ENCODE measurements around the gene MAP3K12. TPM values are rescaled to one million over a fixed set of nuclear protein-coding genes. Genes with fewer than 3 reads are reported as not detected.

The MAP3K12 gene
- total and polyA plus RNA-seq, 2 of the 8 experiments (the other 6 are each of a cell fraction or from before 2014, with no cell fraction given): 23.4 to 42.7 TPM

DNA sequence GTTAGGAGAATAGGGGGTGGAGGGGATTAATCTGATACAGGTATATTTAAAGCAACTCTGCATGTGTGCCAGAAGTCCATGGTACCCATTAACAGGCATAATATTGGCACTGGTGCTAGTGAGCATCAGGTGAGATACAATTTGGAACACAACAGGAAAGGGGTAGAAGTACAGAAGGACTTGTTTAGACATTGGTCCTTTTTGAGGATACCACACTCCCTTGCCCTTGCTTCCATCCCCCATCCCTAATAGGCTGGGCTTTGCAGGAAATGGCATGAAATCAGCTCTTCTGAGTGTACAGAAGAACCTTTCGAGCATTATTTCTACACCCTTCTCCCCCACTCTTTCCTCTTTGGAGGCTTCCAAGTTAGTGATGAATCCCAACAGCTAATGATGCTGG is 31.0 kb downstream of the MAP3K12 start:
- Histone ChIP-seq H4K5ac (ENCODE audit: insufficient read length, low read depth, low read length) (no peak overlapping the region), H3K18ac (ENCODE audit: extremely low read depth, low read length) (no peak overlapping the region), H3K79me2 (ENCODE audit: control insufficient read depth in 1 of 2, insufficient read depth in 2 of 2, low read length in 2 of 2) (peaks cover 0 to 60% of the 10 kb centered on the region in 2 experiments; a peak in 2 of 4 replicates), H2BK120ac (replicated peaks; ENCODE audit: low read depth, low read length) (no peak overlapping the region), H3K27me3 (replicated peaks in 1 of 4; ENCODE audit: control insufficient read depth in 3 of 4, extremely low read depth in 1 of 4, insufficient read depth in 3 of 4, low read length in 3 of 4) (no peaks in the 10 kb centered on the region), H3K79me1 (ENCODE audit: low read depth, low read length) (peaks cover 4% of the 10 kb centered on the region), H2BK12ac (ENCODE audit: low read depth, low read length) (no peak overlapping the region), H4K20me1 (replicated peaks in 1 of 2; ENCODE audit: control insufficient read depth in 1 of 2, insufficient read depth in 2 of 2, low read length in 2 of 2) (peaks cover 34 to 37% of the 10 kb centered on the region in 2 experiments), H3K23ac (ENCODE audit: insufficient read length) (no peak overlapping the region), H4K91ac (replicated peaks; ENCODE audit: insufficient read length, low read length) (no peak overlapping the region), H2AFZ (ENCODE audit: low read length) (no peak overlapping the region), H2BK5ac (ENCODE audit: low read depth, low read length) (no peak overlapping the region), H2BK20ac (ENCODE audit: low read length) (no peak overlapping the region), H3K14ac (ENCODE audit: insufficient read length) (no peak overlapping the region), H2AK5ac (ENCODE audit: low read depth, low read length) (no peak overlapping the region), H2BK15ac (ENCODE audit: low read length) (no peak overlapping the region), H3K9ac (replicated peaks in 1 of 4; ENCODE audit: extremely low read depth in 1 of 4, low read depth in 3 of 4, low read length in 3 of 4) (no peak overlapping the region), H3K56ac (replicated peaks; ENCODE audit: insufficient read length, low read depth, low read length) (no peak overlapping the region), H3K4me3 (ENCODE audit: extremely low read depth in 1 of 4, insufficient read depth in 2 of 4, low read depth in 3 of 4, low read length in 4 of 4) (no peak overlapping the region), H3K4ac (replicated peaks; ENCODE audit: insufficient read length, low read depth, low read length) (no peak overlapping the region), H3K27ac (ENCODE audit: low read depth, low read length) (no peak overlapping the region), H3K36me3 (ENCODE audit: control insufficient read depth in 2 of 4, insufficient read depth in 4 of 4, low read length in 3 of 4) (peaks cover 80 to 100% (median 92%) of the 10 kb centered on the region in 4 experiments), H3K9me3 (ENCODE audit: insufficient read depth in 2 of 2, low read depth in 1 of 2, low read length in 1 of 2) (no peaks in the 10 kb centered on the region), H3K4me1 (replicated peaks in 1 of 4; ENCODE audit: control insufficient read depth in 3 of 4, insufficient read depth in 4 of 4, low read length in 3 of 4) (peaks cover 0 to under 1% (median 0%) of the 10 kb centered on the region in 4 experiments; a peak in 2 of 7 replicates), H4K8ac (ENCODE audit: extremely low read depth, insufficient read depth, low read length) (no peak overlapping the region), H3K4me2 (ENCODE audit: insufficient read depth in 1 of 2, low read depth in 2 of 2, low read length in 2 of 2) (no peak overlapping the region), H3K23me2 (ENCODE audit: low read depth, low read length) (no peaks in the 10 kb centered on the region; the same call in 1 of the 2 replicates)
- DNase-seq (ENCODE audit: low read depth in 1 of 2, low spot score in 2 of 2): no peak
- TF ChIP-seq POLR2A (IDR thresholded peaks at IDR 0.05; ENCODE audit: control extremely low read depth in 1 of 2, low read depth in 2 of 2, low read length in 2 of 2) (peak in 1 of 2 experiments; percentile 70; a peak in 1 of 3 replicates), FOSL1 (IDR thresholded peaks at IDR 0.05; ENCODE audit: insufficient read depth, low read depth, low read length) (no peak), POLR2AphosphoS5 (IDR thresholded peaks at IDR 0.05; ENCODE audit: low read depth, low read length) (peak; percentile 71; the same call in 1 of the 2 replicates)
- POLR2A ChIA-PET (ENCODE audit: partially characterized antibody): interaction anchor here (0.6 to 67.0 kb wide), 7 partner anchors 0 to 259 kb away, joined by 3 to 3397 read pairs (median 4); partner anchors contain the start of genes AMHR2, MAP3K12, NPFF and PCBP2
- WGBS, 2 experiments (ENCODE audit: extremely low coverage in 1 of 2, insufficient coverage in 1 of 2, insufficient read length in 1 of 2, insufficient replicate concordance in 2 of 2, low coverage in 1 of 2, low lambda C conversion rate in 2 of 2, missing lambda C conversion rate in 1 of 2): 94% methylated on average over 1 of the region's 1 CpG; no CpG with 5 or more reads in 1 of the 2 experiments
- no peak for FAIRE-seq
- CTCF ChIA-PET (ENCODE audit: partially characterized antibody): interaction anchor here (0.6 to 2.0 kb wide), 4 partner anchors 10 to 14 kb away, joined by 3 to 6 read pairs (median 3); no protein-coding TSS in a partner anchor
